Measurements from ENCODE around the gene GAPDH.

DNA sequence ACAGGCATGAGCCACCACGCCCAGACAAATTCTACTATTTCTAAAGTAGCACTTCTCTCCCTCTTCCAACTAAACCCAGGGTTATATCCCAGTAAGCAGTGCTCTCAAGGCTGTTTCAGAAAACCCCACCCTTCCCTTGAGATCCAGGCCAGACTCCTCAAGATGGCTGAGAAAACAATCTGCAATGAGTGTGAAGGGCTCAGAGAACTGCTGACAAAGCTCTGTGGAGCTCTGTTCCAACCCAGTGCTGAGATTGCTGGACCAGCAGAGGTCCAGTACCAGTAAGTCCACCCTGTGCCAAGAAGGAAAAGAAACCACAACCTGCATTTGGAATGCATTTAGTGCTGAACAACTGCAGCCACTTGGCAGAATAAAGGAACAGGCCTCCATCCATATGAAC lies 25.2 kb downstream of the GAPDH start:
- TF ChIP-seq RAD21 (IDR thresholded peaks at IDR 0.05; ENCODE audit: low read depth), result no peak
- TF ChIP-seq REST (IDR thresholded peaks at IDR 0.05; ENCODE audit: low read depth), result no peak
- TF ChIP-seq FOXM1 (IDR thresholded peaks at IDR 0.05; ENCODE audit: borderline replicate concordance, low read depth), result no peak
- TF ChIP-seq ZBTB7A (IDR thresholded peaks at IDR 0.05; ENCODE audit: low read depth), result no peak
- TF ChIP-seq CEBPB (IDR thresholded peaks at IDR 0.05), result no peak
- TF ChIP-seq YY1 (IDR thresholded peaks at IDR 0.05; ENCODE audit: low read depth), result no peak
- TF ChIP-seq NFIC (IDR thresholded peaks at IDR 0.05), result no peak
- TF ChIP-seq, protein P1, sequence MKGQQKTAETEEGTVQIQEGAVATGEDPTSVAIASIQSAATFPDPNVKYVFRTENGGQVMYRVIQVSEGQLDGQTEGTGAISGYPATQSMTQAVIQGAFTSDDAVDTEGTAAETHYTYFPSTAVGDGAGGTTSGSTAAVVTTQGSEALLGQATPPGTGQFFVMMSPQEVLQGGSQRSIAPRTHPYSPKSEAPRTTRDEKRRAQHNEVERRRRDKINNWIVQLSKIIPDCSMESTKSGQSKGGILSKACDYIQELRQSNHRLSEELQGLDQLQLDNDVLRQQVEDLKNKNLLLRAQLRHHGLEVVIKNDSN (IDR thresholded peaks at IDR 0.05), result no peak
- no peak for TF ChIP-seq CREB1 (IDR thresholded peaks at IDR 0.05; ENCODE audit: low read depth)
- TF ChIP-seq, protein P2, sequence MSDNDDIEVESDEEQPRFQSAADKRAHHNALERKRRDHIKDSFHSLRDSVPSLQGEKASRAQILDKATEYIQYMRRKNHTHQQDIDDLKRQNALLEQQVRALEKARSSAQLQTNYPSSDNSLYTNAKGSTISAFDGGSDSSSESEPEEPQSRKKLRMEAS (IDR thresholded peaks at IDR 0.05), result no peak
- no peak for TF ChIP-seq EGR1 (IDR thresholded peaks at IDR 0.05)
- TF ChIP-seq EP300 (IDR thresholded peaks at IDR 0.05; ENCODE audit: borderline replicate concordance), result no peak
